ENCODE measurements around the gene NFIB. TPM values are rescaled to one million over a fixed set of nuclear protein-coding genes. Genes with fewer than 3 reads are reported as not detected.
A peak's percentile ranks its signal among the peaks of the same experiment; 100 is the strongest.

Gene NFIB
- total and polyA plus RNA-seq, 2 experiments from 2014 or later: 5.3 to 6.0 TPM

DNA sequence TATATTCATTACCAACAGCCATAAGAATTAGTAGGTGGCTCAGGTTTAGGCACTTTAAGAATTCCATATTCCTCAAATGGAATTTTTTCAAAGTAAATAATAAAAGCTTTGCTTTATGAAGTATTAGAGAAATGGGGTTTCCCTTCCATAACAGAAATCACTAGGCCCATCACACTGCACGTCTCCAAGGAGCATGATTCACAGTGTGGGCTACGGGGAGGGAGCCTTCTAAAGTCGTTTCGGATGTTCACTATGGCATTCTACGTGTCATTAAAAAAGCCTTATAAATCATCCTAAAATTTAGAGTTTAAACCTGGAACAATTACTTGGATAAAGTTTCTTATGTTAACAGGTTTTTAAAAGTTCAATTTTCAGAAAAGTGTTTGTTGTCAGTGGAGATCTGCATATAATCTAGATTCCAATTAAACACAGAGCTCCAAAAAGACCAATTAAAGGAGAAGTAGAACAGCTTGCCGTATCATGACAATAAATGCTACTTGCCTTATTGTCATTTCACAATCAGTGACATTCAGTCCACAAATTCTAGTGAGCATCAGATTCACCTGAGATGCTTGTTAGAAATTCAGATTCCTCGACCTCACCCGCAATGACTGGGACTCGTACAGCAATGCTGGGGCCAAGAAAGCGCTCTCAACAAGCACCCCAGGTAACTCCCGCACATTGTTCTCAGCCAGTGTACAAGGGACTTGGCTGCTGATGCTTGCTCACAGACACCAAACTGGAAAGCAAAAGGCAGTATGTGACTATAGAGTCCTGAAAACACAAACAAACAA is 115.7 kb downstream of the NFIB start:
- in situ Hi-C loops (cut with MboI): no loop called here
- TF ChIP-seq EZH2 (IDR thresholded peaks at IDR 0.05; ENCODE audit: insufficient read depth, poor library complexity, severe bottlenecking) (no peak), EZH2phosphoT487 (IDR thresholded peaks at IDR 0.05; ENCODE audit: insufficient read depth, low read depth) (no peak)
- Histone ChIP-seq H3F3A (ENCODE audit: insufficient read depth) (no peaks in the 10 kb centered on the region), H3K27ac (no peak overlapping the region), H3K36me3 (ENCODE audit: low read depth) (no peaks in the 10 kb centered on the region), H4K20me1 (ENCODE audit: insufficient read depth) (no peaks in the 10 kb centered on the region), H3K79me2 (ENCODE audit: insufficient read depth) (no peaks in the 10 kb centered on the region), H3K4me3 (no peak overlapping the region), H3K9me3 (ENCODE audit: low read depth) (no peaks in the 10 kb centered on the region), H3K9me2 (ENCODE audit: insufficient read depth) (no peaks in the 10 kb centered on the region), H3K27me3 (replicated peaks; ENCODE audit: insufficient read depth) (no peaks in the 10 kb centered on the region), H3K9ac (no peak overlapping the region), H2AFZ (no peak overlapping the region), H3K4me1 (ENCODE audit: insufficient read depth) (peaks cover 8% of the 10 kb centered on the region; the same call in 1 of the 2 replicates), H3K4me2 (ENCODE audit: unreplicated experiment) (no peak overlapping the region)
- peak; percentile 22 for DNase-seq
- WGBS, 2 experiments (ENCODE audit: low coverage in 1 of 2, low lambda C conversion rate in 2 of 2, missing lambda C conversion rate in 2 of 2): 66 to 75% methylated on average over 11 of the region's 11 CpGs

GRCh38 chr9:14197325-14197858 is 116.5 kb downstream of the NFIB start:
- no peaks in the 10 kb centered on the region for H3K9me2 ChIP-seq (ENCODE audit: insufficient read depth)
- in situ Hi-C loops (cut with MboI): no loop called here
- no peak overlapping the region for H3K27ac ChIP-seq
- peaks cover 8% of the 10 kb centered on the region; the same call in 1 of the 2 replicates for H3K4me1 ChIP-seq (ENCODE audit: insufficient read depth)
- no peak overlapping the region for H3K4me3 ChIP-seq
- no peak overlapping the region for H2AFZ ChIP-seq
- no peaks in the 10 kb centered on the region for H3K9me3 ChIP-seq (ENCODE audit: low read depth)
- TF ChIP-seq EZH2 (IDR thresholded peaks at IDR 0.05; ENCODE audit: insufficient read depth, poor library complexity, severe bottlenecking): no peak
- TF ChIP-seq EZH2phosphoT487 (IDR thresholded peaks at IDR 0.05; ENCODE audit: insufficient read depth, low read depth): no peak
- no peaks in the 10 kb centered on the region for H4K20me1 ChIP-seq (ENCODE audit: insufficient read depth)
- H3K9ac ChIP-seq: no peak overlapping the region
- WGBS, 2 experiments (ENCODE audit: low coverage in 1 of 2, low lambda C conversion rate in 2 of 2, missing lambda C conversion rate in 2 of 2): 99% methylated on average over 4 of the region's 4 CpGs
- H3K27me3 ChIP-seq (replicated peaks; ENCODE audit: insufficient read depth): no peaks in the 10 kb centered on the region
- no peaks in the 10 kb centered on the region for H3K36me3 ChIP-seq (ENCODE audit: low read depth)
- no peaks in the 10 kb centered on the region for H3F3A ChIP-seq (ENCODE audit: insufficient read depth)
- DNase-seq: no peak
- no peaks in the 10 kb centered on the region for H3K79me2 ChIP-seq (ENCODE audit: insufficient read depth)
- H3K4me2 ChIP-seq (ENCODE audit: unreplicated experiment): no peak overlapping the region

DNA sequence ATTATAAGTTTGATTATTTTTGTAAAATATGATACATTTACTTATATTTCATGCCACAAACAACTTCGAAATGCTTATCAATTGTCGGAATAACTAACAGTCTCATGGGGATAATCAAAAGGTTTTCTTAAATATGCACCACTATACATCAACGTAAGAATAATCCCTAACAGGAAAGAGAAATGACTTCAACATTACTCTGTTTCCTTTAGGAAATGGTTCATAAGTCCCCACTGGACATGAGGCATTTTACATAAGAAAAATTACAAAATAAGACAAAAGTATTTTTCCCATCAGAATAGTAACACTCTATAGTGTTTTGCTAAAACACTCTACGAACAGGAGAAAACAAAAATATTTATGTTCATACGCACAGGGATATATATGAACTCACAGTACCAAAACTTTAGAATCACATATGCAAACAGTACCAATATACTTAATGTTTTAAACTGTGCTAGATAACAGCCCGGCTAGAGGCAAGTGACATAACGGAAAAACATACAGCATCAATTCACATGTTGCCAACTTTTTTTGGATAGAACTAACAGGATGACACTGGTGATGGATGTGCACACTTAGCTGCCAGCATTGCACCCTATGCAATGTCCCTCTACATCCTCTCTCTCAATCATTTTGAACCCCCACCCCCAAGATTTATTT is 120.5 kb downstream of the NFIB start:
- Histone ChIP-seq H3K9me2 (ENCODE audit: insufficient read depth) (no peaks in the 10 kb centered on the region), H3K79me2 (ENCODE audit: insufficient read depth) (no peaks in the 10 kb centered on the region), H3K36me3 (ENCODE audit: low read depth) (no peaks in the 10 kb centered on the region), H2AFZ (no peak overlapping the region), H3K27me3 (replicated peaks; ENCODE audit: insufficient read depth) (no peaks in the 10 kb centered on the region), H3F3A (ENCODE audit: insufficient read depth) (no peaks in the 10 kb centered on the region; the same call in 1 of the 2 replicates), H3K4me1 (ENCODE audit: insufficient read depth) (no peaks in the 10 kb centered on the region), H3K9ac (no peak overlapping the region), H3K4me3 (no peak overlapping the region), H3K27ac (no peak overlapping the region), H3K9me3 (ENCODE audit: low read depth) (no peaks in the 10 kb centered on the region), H4K20me1 (ENCODE audit: insufficient read depth) (no peaks in the 10 kb centered on the region), H3K4me2 (ENCODE audit: unreplicated experiment) (no peak overlapping the region)
- in situ Hi-C loops (cut with MboI): no loop called here
- WGBS, 2 experiments (ENCODE audit: low coverage in 1 of 2, low lambda C conversion rate in 2 of 2, missing lambda C conversion rate in 2 of 2): 68 to 72% methylated on average over 7 of the region's 7 CpGs
- TF ChIP-seq EZH2phosphoT487 (IDR thresholded peaks at IDR 0.05; ENCODE audit: insufficient read depth, low read depth) (no peak), EZH2 (IDR thresholded peaks at IDR 0.05; ENCODE audit: insufficient read depth, poor library complexity, severe bottlenecking) (no peak)
- no peak for DNase-seq

- Histone ChIP-seq H3K9ac (no peak overlapping the region), H3F3A (ENCODE audit: insufficient read depth) (no peaks in the 10 kb centered on the region; the same call in 1 of the 2 replicates), H3K4me3 (no peak overlapping the region), H3K4me2 (ENCODE audit: unreplicated experiment) (no peak overlapping the region), H3K4me1 (ENCODE audit: insufficient read depth) (no peaks in the 10 kb centered on the region), H3K27me3 (replicated peaks; ENCODE audit: insufficient read depth) (no peaks in the 10 kb centered on the region), H4K20me1 (ENCODE audit: insufficient read depth) (no peaks in the 10 kb centered on the region), H3K9me3 (ENCODE audit: low read depth) (no peaks in the 10 kb centered on the region), H3K9me2 (ENCODE audit: insufficient read depth) (no peaks in the 10 kb centered on the region), H3K36me3 (ENCODE audit: low read depth) (no peaks in the 10 kb centered on the region), H2AFZ (no peak overlapping the region), H3K79me2 (ENCODE audit: insufficient read depth) (no peaks in the 10 kb centered on the region), H3K27ac (no peak overlapping the region)
- 91 to 96% methylated on average over 1 of the region's 1 CpG for WGBS, 2 experiments (ENCODE audit: low coverage in 1 of 2, low lambda C conversion rate in 2 of 2, missing lambda C conversion rate in 2 of 2)
- TF ChIP-seq EZH2 (IDR thresholded peaks at IDR 0.05; ENCODE audit: insufficient read depth, poor library complexity, severe bottlenecking) (no peak), EZH2phosphoT487 (IDR thresholded peaks at IDR 0.05; ENCODE audit: insufficient read depth, low read depth) (no peak)
- in situ Hi-C loops (cut with MboI): no loop called here
- no peak for DNase-seq
Measured at GRCh38 chr9:14192556-14192955, 121.4 kb downstream of the NFIB start.

Measured in GM23248 (cell line).